Renal cortex interstitium (tissue), 15 donors: ENCODE results near the gene FANK1. TPM values are rescaled to one million over a fixed set of nuclear protein-coding genes. Genes with fewer than 3 reads are reported as not detected.

Experiments
- DNase-seq, 11 donors: peaks; one replicate each; pipeline ENCODE4 v3.0.0-alpha.2; 2013; ENCODE audit warnings: low read depth in 9 of 11, low spot score in 4 of 11; ENCODE audit errors: extremely low read depth in 1 of 11
- long read RNA-seq, 16 experiments: transcript quantifications; one replicate each; lab custom pipeline, GENCODE V29; 2026
- polyA plus RNA-seq, 3 donors: library from polyadenylated mRNA; unstranded; fragments of 120-200 nt; gene quantifications; one replicate each; pipeline ENCODE4 v1.2.1, GENCODE V29; 2013; ENCODE audit not compliant: insufficient read length in 3 of 3

The FANK1 gene, protein sequence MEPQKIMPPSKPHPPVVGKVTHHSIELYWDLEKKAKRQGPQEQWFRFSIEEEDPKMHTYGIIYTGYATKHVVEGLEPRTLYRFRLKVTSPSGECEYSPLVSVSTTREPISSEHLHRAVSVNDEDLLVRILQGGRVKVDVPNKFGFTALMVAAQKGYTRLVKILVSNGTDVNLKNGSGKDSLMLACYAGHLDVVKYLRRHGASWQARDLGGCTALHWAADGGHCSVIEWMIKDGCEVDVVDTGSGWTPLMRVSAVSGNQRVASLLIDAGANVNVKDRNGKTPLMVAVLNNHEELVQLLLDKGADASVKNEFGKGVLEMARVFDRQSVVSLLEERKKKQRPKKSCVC
- 10 to 100 TPM in 1 of 3 donors, 1 to 10 TPM in 2; 8.2 to 11.0 (median 8.5) TPM for polyA plus RNA-seq
- long read RNA-seq, donor 1 = 0 reads
- long read RNA-seq, donor 2 = 0 reads
- long read RNA-seq, donor 3, partial matches to known transcripts = 0 of 1 reads
- long read RNA-seq, donor 3, other reads (novel, unspliced or antisense) = 0 of 1 reads
- long read RNA-seq, donor 4 = 0 reads
- long read RNA-seq, donor 5 = 0 reads
- long read RNA-seq, donor 6, partial matches to known transcripts = 0 of 1 reads
- long read RNA-seq, donor 6, other reads (novel, unspliced or antisense) = 0 of 1 reads
- long read RNA-seq, donor 7 = 0 reads
- long read RNA-seq, donor 8 = 0 reads
- long read RNA-seq, donor 9, partial matches to known transcripts = 0 of 2 reads
- long read RNA-seq, donor 9, other reads (novel, unspliced or antisense) = 0 of 2 reads
- long read RNA-seq, donor 10 = 0 reads
- long read RNA-seq, donor 11 = 0 reads
- long read RNA-seq, donor 12 = 0 reads
- long read RNA-seq, donor 13 = 0 reads
- long read RNA-seq, donor 14, partial matches to known transcripts = 0 of 1 reads
- long read RNA-seq, donor 14, other reads (novel, unspliced or antisense) = 0 of 1 reads
- long read RNA-seq, donor 15 = 0 reads
- long read RNA-seq, donor 16, partial matches to known transcripts = 0 of 2 reads
- long read RNA-seq, donor 16, other reads (novel, unspliced or antisense) = 0 of 2 reads

DNA sequence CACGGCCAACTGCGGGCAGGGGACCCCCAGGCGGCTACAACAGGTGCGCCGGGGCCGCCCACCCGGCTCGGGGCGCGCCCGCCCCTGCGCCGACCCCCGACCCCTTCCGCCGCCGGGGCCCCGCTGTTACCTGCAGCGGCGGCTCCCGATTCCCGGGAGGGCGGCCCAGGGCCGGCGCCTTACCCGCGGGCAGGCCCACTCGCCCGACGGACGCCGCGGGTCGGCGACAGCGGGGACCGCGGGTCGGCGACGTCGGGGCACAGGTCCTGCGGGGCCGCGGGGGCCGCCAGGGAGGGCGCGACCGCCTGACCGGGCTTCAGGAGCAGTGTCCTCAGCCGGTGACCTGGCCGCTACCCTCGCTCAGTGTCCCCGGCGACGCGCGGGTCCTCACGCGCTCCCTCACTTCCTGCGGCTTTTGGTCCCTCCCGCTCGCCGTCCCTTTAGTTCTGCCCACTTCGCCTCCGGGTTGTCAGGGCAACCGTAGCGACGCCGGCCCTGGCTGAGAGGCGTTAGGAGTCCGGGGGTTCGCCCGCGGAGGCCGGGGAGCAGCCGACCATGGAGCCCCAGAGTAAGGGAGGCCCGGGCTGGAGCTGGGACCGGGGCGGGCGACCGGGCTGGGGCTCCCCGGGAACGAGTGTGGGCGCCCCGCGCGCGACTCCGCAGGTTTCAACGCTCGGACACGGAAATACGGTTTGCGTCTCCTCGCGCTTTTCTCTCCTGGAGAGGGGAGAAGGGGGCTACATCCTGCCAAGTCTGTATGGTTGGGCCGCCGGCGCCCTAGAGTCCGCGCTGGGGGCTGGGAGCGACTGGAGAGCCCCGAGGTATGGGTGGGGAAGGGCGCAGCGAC is at the start of gene FANK1:
Gene FANK1 (plus strand): TSS at position 477 of the 847 bp plus-strand sequence. CDS start 79 bp downstream, at position 556.
- DNase-seq = peak; percentile 61 to 92 (median 83)

DNA sequence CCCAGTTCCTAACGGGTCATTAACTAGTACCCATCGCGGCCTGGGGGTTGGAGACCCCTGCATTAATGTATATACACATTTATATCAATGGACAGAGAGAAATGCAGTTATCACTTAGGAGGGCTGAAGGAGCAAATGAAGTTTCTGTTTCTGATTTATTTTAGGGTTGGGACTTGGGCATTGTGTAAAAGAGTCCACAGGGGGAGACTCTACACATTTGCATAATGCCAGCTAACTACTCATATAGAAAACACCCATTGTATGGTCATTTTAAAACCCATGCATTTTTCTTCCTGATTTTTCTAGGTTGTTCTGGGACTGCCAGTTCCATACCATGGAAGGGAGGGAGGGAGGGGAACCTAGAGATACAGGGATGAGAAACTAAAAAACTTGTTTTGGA is 49.5 kb upstream of the FANK1 start:
- DNase-seq = no peak

DNA sequence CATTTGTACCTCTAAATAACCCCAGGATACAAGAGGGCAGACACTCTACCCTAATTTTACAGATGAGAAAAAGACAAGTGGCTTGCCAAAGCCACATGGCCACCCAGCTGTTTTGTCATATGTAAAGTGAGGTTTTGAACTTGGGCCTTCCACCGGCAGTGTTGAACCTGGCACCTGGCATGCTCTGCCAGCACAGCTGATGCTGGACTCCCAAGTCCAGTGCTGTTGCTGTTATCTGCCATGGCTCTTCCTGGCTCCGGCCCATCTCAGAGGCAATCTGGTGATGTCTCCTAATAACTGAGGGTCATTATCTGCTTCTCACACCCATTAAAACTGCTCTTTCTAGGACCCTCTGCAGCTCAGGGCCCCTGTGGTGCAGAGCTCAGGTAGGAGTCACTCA is 48.0 kb upstream of the FANK1 start:
- DNase-seq = no peak

DNA sequence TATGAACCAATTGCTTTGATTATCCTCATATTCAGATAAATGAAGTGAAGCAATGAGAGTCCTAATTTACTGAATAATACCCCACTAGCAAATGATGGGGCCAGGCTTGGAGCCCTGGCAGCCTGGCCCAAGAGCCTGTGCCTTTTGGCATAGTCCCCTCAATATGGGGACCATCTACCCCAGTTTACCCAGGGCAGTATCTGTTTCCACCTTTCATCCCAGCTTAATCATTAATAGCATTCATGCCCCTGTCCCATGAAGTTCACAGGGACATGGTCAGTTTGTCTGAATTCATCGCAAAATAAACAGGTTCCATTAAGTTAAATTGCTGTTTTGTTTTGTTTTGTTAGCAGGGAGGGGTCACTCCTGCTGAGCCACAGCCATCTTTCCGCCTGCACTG is 47.5 kb upstream of the FANK1 start:
- DNase-seq = no peak

DNA sequence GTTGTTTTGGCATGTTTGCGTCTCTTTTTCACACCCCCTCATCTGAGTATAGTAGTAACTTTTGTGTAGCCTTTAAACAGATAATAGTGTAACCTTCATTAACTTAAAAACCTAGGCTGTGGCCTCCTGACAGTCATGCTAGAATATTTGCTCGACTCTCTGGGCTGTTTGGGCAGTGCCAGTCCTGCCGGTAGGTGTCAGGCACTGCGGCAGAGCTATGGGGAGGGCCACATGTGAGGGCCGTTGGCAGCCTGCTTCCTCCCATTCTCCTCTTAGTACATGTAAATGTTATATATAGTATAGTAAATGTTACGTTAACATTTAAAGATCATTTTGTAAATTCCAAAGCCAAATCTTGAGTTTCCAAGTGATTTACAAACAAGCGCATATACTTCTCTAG is 46.9 kb upstream of the FANK1 start:
- no peak for DNase-seq

DNA sequence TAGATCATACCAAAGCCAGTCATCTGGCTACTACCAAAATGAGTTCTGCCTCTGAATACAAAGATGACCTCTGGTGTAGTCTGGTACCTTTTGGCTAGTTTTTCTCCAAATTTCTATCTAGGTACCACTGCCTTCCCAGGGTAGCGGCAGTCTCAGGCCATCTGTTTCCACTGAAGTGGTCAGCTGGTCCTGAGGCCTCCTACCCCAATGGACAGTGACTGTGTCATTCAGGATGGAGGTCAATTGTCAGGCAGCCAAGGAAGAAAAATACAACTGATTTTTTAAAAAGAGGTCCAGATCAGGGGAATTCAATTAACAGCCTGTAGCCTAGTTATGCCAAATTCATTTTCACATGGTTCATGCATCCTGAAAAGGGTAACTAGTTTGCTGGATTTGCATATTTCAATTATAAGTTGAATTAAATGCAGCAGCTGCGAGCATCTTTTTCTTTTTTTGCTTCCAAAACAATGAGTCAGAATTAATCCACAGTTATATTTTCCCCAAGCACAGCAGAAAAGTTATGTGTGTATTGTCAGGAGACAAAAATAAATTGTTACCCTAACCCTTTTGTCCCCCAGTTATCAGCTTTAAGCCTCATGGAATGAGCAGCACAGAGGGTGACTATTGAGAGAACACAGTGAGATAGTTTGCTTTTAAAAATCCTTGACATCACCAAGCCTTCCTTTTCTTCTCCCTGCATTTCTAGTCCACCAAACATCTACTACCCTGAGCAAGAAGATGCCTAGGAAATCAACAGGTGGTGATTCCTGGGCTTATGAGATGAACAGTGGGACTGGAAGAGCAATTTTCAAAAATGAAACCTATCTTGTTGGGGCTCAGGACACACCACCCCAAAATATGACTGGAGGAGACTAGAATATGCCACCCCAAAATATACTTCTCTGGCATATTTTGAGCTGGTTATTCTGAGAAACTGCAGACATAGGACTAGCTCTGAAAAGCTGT is 45.3 kb upstream of the FANK1 start:
- DNase-seq = no peak

DNA sequence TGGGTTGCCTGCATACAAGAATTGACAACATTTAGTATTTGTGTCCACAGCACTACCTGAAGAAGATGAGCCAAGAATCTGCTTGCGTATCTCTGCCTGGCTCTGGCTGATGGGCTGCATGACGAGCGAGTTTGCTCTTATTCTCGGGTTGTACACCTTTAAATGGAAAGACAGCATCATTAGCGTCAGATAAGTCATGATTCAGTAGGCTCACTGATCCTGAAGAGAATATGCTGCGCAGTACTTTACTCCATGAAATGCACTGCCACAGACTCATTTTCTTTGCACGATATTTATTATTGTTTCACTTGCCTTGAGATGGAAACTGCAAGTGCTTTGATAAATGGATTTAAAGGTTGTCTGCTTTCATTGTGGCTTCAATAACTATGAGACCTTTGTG is 43.9 kb upstream of the FANK1 start:
- DNase-seq = no peak

DNA sequence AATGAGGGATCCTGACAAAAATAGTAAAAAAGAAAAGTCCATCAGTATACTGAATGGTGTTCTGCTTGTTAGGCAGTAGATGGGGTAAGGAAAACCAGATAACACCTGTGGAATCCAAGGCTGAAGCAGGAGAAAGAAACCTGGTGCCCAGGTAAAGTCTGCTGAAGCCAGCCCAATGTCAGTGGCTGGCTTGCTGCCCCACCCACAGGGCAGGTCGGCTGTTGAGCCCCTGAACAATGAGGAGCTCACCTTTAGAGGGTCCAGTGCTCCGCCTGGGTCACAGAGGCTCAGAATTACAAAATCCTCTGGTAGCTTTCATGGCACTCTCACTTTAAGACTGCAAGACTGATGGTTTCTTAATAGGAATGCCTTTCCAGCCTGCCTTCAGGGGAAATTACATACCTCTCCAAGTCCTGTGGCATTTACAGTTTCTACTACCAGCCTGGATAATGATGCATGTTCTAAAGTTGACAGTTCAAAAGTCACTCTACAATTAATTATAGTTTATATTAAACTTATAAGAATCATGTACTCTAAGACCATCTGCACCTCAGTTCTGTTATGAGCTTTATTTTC is 39.1 kb upstream of the FANK1 start:
- no peak for DNase-seq

DNA sequence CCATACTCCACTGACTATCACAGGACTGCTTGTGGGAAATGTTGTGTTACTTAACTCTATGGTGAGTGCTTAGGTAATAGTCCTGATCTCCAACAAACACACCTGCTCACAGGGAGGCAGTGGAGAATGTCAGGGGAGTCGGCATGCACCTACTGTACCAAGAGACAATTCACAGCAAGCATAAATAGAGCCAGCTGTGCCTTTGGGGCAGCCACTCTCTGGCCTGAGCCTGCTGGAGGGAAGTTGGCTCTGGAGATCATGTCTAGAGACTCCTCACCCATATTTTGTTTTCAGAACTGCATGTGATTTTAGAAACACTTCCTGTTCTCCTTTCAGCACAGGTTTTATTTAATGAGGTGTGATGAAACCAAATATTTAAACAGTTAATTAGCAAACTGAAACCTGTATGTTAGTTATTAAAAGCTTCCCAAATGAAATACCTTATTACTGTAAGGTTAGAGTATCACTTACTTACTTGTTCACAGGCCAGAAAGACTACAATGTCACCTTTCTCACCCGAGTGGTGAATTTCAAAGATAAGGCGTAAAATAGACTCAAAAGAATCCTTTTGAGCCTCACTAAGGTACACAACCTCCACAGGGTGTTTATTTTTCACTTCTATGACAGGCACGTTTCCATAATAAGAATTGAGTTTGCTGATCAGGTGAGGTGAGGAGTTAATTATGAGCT is 37.1 kb upstream of the FANK1 start:
- DNase-seq = no peak

DNA sequence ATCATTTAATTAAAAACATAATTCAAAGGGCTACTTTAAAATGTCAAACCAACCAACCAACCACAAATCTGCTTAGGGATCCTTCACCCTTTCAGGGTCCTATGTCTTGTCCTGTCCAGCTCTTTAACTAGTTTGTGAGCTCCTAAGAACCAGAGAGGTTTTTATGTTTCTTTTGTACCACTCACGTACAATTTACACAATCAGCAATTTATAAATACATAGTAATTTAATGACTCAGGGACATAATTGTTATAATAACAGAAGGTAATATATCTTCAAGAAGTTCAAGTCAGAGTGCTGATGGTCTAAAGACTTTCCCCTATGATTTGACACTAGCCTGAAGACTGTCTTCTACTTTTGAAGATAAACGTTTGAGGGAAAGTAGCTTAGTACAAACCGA is 31.2 kb upstream of the FANK1 start:
- no peak for DNase-seq

DNA sequence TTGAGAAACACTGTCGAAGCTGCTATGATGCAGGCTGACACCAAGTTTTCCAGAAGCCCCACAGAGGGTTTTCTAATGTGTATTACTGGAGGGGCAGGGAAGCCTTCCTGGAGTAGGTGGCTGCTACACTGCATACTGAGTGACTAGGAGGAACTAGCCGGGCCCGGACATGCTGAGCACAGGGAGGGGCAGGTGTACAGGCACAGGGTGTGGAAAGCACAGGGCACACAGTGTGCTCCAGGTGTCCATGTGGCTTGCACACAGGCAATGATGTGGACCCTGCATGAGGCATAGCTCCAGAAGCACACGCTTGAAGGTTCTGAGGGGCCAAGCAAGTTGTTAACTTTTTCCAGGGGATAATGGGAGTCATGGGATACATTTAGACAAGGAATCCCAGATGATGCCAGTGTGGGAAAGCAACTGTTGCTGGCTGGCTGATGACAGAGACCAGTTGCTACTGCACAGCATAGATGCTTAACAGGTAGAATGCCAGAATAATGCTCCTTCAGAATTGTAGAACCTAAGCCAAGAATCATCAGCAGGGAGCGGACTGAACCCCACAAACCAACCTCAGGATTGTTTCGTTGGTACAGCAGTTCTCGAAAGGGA is 29.8 kb upstream of the FANK1 start:
- no peak for DNase-seq

DNA sequence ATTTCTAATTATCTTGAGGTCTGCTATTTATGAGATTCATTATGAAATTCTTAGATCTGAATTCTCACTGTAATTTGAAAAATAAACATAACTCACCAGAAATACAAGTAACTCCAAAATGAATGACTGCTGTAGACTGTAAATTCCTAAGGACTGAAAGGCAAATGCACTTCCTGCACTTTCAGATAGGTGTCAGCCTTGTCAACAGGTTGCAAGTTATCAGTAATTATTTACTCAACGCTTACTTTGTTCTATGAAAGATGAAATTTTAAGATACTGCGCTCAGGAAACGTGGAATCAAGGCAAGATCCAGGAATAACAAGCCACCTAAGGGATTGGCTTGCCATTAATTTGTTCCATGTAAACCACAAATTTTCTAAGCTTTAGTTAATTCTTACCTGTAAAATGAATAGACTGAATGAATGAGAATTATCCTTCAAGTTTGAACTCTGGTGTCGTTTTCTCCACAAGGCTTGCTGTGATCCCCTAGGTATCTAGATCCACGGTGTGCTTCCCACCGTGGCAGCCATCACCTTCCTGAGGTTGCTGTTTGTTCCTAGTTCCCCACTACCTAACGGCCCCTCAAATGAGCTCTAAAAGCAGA is 27.9 kb upstream of the FANK1 start:
- peak in 1 of 11 donors; percentile 24 for DNase-seq

DNA sequence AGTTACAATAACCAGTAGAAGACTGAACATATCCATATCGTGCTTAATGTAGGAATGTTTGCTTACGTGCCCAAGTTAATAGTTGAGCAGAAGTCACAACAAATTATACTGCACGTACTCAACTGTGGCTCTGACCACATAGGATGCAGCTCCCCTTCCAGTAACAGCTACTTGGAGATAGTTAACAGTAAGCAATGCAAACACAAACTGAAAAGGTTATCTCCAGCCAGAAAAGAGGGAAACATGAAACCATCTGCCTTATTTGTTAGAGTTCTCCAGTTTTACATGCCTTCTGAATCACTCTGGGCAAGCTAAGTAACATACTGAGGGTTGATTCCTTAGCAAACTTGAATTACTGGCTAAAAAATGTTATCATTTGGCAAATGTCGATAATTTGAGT is 25.0 kb upstream of the FANK1 start:
- DNase-seq = no peak

DNA sequence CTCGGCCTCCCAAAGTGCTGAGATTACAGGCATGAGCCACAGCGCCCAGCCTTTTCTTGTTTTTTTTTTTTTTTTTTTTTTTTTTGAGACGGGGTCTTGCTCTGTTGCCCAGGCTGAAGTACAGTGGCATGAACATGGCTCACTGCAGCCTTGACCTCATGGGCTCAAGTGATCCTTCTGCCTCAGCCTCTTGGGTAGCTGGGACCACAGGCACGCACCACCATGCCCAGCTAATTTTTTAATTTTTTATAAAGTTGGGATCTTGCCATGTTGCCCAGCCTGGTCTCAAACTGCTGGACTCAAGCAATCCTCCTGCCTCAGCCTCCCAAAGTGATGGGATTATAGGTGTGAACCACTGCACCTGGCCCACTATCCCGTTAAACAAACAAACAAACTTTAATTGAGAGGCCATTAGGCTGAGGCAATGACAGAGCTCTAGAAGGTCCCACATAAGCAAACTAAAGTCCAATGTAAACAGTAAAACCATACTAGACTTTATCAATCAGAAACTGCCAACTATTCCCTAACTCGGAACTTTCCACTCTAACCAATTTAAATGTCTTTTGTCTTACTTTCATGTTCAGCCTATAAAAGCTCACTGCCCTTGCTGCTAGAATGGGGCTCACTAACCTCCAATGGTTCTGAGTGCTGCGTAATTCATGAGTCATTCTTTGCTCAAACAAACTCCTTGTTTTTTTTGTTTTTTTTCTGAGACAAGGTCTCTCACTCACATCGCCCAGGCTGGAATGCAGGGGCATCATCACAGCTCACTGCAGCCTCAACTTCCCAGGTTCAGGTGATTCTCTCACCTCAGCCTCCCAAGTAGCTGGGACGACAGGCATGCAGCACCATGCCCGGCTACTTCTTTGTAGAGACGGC is 17.2 kb upstream of the FANK1 start:
- DNase-seq = no peak

DNA sequence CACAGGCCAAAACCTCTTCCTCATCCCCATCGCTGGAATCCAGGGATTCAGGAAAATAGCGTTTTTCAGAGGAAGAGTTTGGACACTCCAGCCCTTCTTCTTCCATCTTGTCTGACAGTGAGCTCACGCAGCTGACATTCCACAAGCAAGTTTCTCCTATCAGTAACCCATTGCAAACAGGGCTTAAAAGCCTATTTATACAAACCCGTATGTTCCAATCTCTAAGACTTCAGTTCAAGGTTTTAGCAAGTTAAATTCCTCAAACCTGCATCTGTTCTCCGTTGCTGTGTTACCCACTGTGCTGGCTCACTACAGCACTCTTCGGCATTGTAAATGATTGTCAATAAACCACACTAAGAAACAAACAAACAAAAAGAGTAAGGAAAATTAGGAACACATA is 15.6 kb upstream of the FANK1 start:
- DNase-seq = no peak
